HepG2 (cell line): ENCODE data around the gene SLC41A3. TPM values are rescaled to one million over a fixed set of nuclear protein-coding genes. Genes with fewer than 3 reads are reported as not detected.

Experiments
- CHD2 ChIP-seq: IDR thresholded peaks from 2 replicates; pipeline ENCODE4 v1.6.1; 2011; ENCODE audit warnings: low read depth, low read length, improper control_type of control experiment
- E2F1 ChIP-seq: sonication (generic); formaldehyde crosslinking; IDR thresholded peaks from 2 replicates; pipeline ENCODE4 v1.5.0; 2020; ENCODE audit warnings: missing genetic modification reagents
- HDAC1 ChIP-seq: sonication (generic); formaldehyde crosslinking; IDR thresholded peaks from 2 replicates; pipeline ENCODE4 v1.5.1; 2020; ENCODE audit warnings: mild to moderate bottlenecking, missing genetic modification reagents
- HOXA3 ChIP-seq: sonication (generic); formaldehyde crosslinking; IDR thresholded peaks from 2 replicates; pipeline ENCODE4 v1.5.0; 2020; ENCODE audit warnings: missing genetic modification reagents
- MXD4 ChIP-seq: IDR thresholded peaks from 2 replicates; pipeline ENCODE4 v1.6.1; 2016; ENCODE audit warnings: mild to moderate bottlenecking, missing biosample characterization, missing genetic modification reagents
- PATZ1 ChIP-seq: sonication (generic); formaldehyde crosslinking; IDR thresholded peaks from 2 replicates; pipeline ENCODE4 v1.4.0; 2020; ENCODE audit warnings: missing genetic modification reagents
- POLR2AphosphoS5 ChIP-seq: IDR thresholded peaks from 2 replicates; pipeline ENCODE4 v1.6.1; 2012; ENCODE audit warnings: low read depth, low read length
- SKI ChIP-seq: fragments of 450-650 bp; IDR thresholded peaks from one replicate; pipeline ENCODE4 v1.6.1; 2018; ENCODE audit warnings: mild to moderate bottlenecking; ENCODE audit not compliant: partially characterized antibody
- SP5 ChIP-seq: IDR thresholded peaks from 2 replicates; pipeline ENCODE4 v1.6.1; 2016; ENCODE audit warnings: low read depth, borderline replicate concordance
- ZNF329 ChIP-seq: sonication (generic); formaldehyde crosslinking; IDR thresholded peaks from 2 replicates; pipeline ENCODE4 v1.9.0; 2021; ENCODE audit warnings: low read depth, mild to moderate bottlenecking, missing genetic modification reagents
- ZNF678 ChIP-seq: sonication (generic); formaldehyde crosslinking; IDR thresholded peaks from 2 replicates; pipeline ENCODE4 v1.4.0; 2020; ENCODE audit warnings: mild to moderate bottlenecking, missing genetic modification reagents
- polyA plus RNA-seq, 8 experiments: library from polyadenylated mRNA; depleted of rRNA in 3 of 8; stranded (reverse) in 7 of 8; unstranded in 1 of 8; fragments of >200 nt; fragmentation: Illumina TruSeq in 4 of 8; extraction: Trizol in 4 of 8; gene quantifications; 2 replicates each; pipeline versions ENCODE4 v1.2.1 to v1.2.3, GENCODE V29; 2011 to 2016; ENCODE audit warnings: low read depth in 4 of 8, missing spikeins in 1 of 8, mixed read lengths in 1 of 8; ENCODE audit not compliant: insufficient read depth in 1 of 8
- total RNA-seq, 5 experiments: library from RNA; depleted of rRNA; stranded (reverse); fragments of >200 nt; fragmentation: Illumina TruSeq; extraction: Trizol; gene quantifications; 2 replicates each; pipeline ENCODE4 v1.2.3, GENCODE V29; 2016; ENCODE audit warnings: low read depth in 1 of 5
- TF ChIP-seq, protein P1 (sequence below), 2 experiments: sonication (generic) in 1 of 2; formaldehyde crosslinking in 1 of 2; IDR thresholded peaks; 2 replicates each; pipeline versions ENCODE4 v1.4.0 to v1.6.1; 2016 to 2020; ENCODE audit warnings: borderline replicate concordance in 1 of 2, low read depth in 1 of 2, mild to moderate bottlenecking in 1 of 2, missing genetic modification reagents in 1 of 2
- TF ChIP-seq, protein P2 (sequence below): sonication (generic); formaldehyde crosslinking; IDR thresholded peaks from 2 replicates; pipeline ENCODE4 v1.8.0; 2022; ENCODE audit warnings: mild to moderate bottlenecking, missing genetic modification reagents, borderline replicate concordance
- TF ChIP-seq, protein P3 (sequence below): IDR thresholded peaks from 2 replicates; pipeline ENCODE4 v1.6.1; 2016; ENCODE audit warnings: missing compliant biosample characterization, missing genetic modification reagents, borderline replicate concordance

The SLC41A3 gene
- total and polyA plus RNA-seq, 2 of the 13 experiments (the other 11 are each of a cell fraction or from before 2014, with no cell fraction given) = 26.0 to 71.1 TPM

DNA sequence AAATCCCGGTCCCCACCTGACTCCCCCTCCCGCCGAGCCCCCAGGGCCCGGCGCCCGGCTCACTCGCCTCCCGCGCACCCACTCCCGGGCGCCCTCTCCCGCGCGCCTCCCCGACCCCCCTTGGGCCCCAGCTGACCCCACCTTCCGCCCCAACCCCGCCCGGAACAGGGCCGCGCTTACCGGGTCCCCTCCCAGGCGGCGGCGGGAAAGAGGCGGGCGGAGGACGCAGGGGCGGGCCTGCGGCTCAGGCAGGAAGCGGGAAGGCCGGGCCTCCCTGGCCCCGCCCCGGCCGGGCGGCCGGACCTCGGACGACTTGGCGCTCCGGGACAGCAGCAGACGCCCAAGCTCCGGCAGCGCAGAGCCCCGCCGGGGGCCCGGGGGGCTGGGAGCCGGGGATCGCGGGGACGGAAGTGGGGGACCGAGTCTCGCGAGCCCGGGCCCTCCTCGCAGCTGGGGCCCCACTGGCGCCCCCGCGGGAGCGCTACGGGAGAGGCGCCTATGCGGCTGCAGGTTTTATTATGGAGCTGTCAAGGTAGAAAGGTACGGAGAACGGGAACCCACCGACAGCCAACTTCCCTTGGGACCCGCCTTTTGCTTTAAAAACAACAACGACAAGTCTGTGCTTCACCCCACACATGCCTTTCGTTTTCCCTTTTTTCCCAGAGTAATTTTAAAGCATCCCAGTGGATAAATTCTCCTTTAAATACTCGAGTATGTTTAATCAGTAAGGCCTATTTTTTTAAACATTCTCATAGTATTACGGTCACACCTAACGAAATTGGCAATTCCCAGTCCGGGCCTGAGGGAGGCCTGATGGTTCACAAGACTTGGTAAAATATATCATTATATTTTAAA is at the start of gene SLC41A3 (continued):
- TF ChIP-seq SKI = peak; percentile 49
- TF ChIP-seq PATZ1 = peak; percentile 89
- TF ChIP-seq, protein P1, sequence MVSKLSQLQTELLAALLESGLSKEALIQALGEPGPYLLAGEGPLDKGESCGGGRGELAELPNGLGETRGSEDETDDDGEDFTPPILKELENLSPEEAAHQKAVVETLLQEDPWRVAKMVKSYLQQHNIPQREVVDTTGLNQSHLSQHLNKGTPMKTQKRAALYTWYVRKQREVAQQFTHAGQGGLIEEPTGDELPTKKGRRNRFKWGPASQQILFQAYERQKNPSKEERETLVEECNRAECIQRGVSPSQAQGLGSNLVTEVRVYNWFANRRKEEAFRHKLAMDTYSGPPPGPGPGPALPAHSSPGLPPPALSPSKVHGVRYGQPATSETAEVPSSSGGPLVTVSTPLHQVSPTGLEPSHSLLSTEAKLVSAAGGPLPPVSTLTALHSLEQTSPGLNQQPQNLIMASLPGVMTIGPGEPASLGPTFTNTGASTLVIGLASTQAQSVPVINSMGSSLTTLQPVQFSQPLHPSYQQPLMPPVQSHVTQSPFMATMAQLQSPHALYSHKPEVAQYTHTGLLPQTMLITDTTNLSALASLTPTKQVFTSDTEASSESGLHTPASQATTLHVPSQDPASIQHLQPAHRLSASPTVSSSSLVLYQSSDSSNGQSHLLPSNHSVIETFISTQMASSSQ (IDR thresholded peaks at IDR 0.05; ENCODE audit: low read depth) = no peak
- TF ChIP-seq, protein P1 (CRISPR knock-in tag; IDR thresholded peaks at IDR 0.05; ENCODE audit: borderline replicate concordance) = peak; percentile 23; the same call in 1 of the 2 replicates
- TF ChIP-seq POLR2AphosphoS5 = peak; percentile 51
- TF ChIP-seq, protein P2, sequence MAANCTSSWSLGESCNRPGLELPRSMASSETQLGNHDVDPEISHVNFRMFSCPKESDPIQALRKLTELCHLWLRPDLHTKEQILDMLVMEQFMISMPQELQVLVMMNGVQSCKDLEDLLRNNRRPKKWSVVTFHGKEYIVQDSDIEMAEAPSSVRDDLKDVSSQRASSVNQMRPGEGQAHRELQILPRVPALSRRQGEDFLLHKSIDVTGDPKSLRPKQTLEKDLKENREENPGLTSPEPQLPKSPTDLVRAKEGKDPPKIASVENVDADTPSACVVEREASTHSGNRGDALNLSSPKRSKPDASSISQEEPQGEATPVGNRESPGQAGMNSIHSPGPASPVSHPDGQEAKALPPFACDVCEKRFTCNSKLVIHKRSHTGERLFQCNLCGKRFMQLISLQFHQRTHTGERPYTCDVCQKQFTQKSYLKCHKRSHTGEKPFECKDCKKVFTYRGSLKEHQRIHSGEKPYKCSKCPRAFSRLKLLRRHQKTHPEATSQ (CRISPR knock-in tag) = peak; percentile 26; the same call in 1 of the 2 replicates
- TF ChIP-seq CHD2 = peak; percentile 96
- TF ChIP-seq ZNF678 (CRISPR knock-in tag) = 0 out of 2 replicates have a peak, but pooled peaks have one; percentile 31
- no peak for TF ChIP-seq E2F1
- peak; percentile 22; the same call in 1 of the 2 replicates for TF ChIP-seq SP5
- TF ChIP-seq HDAC1 = no peak; the same call in 1 of the 2 replicates
- TF ChIP-seq HOXA3 = peak; percentile 52; the same call in 1 of the 2 replicates
- TF ChIP-seq, protein P3, sequence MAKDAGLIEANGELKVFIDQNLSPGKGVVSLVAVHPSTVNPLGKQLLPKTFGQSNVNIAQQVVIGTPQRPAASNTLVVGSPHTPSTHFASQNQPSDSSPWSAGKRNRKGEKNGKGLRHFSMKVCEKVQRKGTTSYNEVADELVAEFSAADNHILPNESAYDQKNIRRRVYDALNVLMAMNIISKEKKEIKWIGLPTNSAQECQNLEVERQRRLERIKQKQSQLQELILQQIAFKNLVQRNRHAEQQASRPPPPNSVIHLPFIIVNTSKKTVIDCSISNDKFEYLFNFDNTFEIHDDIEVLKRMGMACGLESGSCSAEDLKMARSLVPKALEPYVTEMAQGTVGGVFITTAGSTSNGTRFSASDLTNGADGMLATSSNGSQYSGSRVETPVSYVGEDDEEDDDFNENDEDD (CRISPR knock-in tag) = peak; percentile 48; the same call in 1 of the 2 replicates
- TF ChIP-seq ZNF329 = 0 out of 2 replicates have a peak, but pooled peaks have one; percentile 30
- peak; percentile 52; the same call in 1 of the 2 replicates for TF ChIP-seq MXD4
